Activated CD8-positive, alpha-beta memory T cell treated with anti-CD3 and anti-CD28 coated beads for 4 hours (primary cell): Measurements from ENCODE around the gene GPX2.
"Not testable (repeated sequence)": the region's sequence is repeated elsewhere in the genome, so short reads cannot be mapped to it uniquely, and the experiment has no call there.

Experiments
- DNase-seq, 2 donors: peaks; one replicate each; pipeline ENCODE4 v3.0.0-alpha.2; 2020; ENCODE audit warnings: low read depth in 2 of 2

The GPX2 gene

GRCh38 chr14:64914237-64915028, 28.1 kb downstream of the GPX2 start, which contains the start of gene CHURC1:
Gene CHURC1, plus strand, starts transcription at chr14:64914455. Its CDS starts 41 bp downstream, at chr14:64914496.
- peak; percentile 96 to 98 for DNase-seq

- not testable (repeated sequence) for DNase-seq
Measured at GRCh38 chr14:64913477-64913876, 29.1 kb downstream of the GPX2 start.

- no peak for DNase-seq
Measured at GRCh38 chr14:64912261-64912660, 30.3 kb downstream of the GPX2 start.

GRCh38 chr14:64910847-64911495, 31.6 kb downstream of the GPX2 start:
- no peak for DNase-seq

GRCh38 chr14:64906022-64906421, 36.5 kb downstream of the GPX2 start:
- no peak for DNase-seq

GRCh38 chr14:64899958-64900357, 42.6 kb downstream of the GPX2 start:
- no peak for DNase-seq

- DNase-seq, result no peak
Measured at GRCh38 chr14:64891839-64892375, 50.6 kb downstream of the GPX2 start.

- no peak for DNase-seq
Measured at GRCh38 chr14:64891173-64891838, 51.2 kb downstream of the GPX2 start.

- DNase-seq, result no peak
Measured at GRCh38 chr14:64889352-64889751, 53.2 kb downstream of the GPX2 start.
